Measurements from ENCODE around the gene PIWIL1.
A peak's percentile ranks its signal among the peaks of the same experiment; 100 is the strongest.

Gene PIWIL1

GRCh38 chr12:130338794-130339601 lies 1.3 kb downstream of the PIWIL1 start:
- no peak for DNase-seq

- DNase-seq: no peak
Measured at GRCh38 chr12:130339951-130340350, 2.3 kb downstream of the PIWIL1 start.

DNA sequence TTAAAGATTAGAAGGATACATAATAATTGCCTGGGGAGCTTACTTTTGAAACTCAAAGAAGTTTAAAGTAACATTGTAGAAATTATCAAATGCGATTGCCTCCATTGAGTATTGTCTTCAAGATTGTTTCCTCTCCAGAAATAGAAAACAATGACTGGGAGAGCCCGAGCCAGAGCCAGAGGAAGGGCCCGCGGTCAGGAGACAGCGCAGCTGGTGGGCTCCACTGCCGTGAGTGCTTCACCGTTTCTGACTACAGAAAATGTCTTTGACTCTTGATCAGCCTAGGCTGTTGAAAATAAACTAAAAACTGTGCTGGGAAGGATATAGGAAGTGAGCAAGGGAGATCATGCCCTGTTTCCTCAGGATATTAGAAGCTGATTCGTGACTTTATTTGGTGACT lies 4.8 kb downstream of the PIWIL1 start:
- no peak for DNase-seq

- DNase-seq: no peak
Measured at GRCh38 chr12:130342842-130343241, 5.2 kb downstream of the PIWIL1 start.

DNA sequence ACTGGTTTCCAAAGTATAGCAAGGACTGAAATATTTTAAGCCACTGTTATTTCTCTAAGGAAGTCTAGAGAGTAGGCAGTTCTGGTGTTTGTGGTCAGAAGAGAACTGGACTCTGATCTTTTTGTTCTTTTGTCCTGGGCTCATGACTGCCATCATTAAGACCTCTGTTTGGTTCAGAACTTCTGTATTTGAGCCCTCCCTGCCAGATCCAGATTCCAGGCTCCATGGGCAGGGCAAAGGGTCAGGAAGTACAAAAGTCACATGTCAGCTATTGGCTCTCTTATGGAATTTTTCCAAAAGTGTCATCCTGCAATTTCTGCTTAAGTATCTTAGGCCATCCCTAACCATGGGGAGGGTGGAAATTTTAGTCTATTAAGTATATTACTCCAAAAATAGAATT lies 6.8 kb downstream of the PIWIL1 start:
- DNase-seq: no peak

DNA sequence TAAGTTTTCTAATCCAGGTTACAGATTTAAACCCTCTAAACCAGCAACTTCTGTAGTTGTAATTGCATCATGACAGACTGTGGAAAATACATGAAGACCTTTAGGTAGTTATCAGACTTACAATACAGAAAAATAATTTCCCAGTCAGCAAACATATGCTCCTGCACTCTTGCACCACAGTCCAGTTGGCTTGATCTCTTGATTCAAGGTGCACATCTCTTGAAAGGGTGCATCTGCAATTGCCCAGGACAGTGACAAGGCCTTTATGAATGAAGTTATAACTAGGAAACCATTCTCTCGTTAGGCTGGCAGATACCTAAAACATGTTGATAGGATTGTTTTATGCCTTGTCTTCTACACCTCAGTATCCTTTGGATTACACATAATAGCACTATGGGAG lies 7.6 kb downstream of the PIWIL1 start:
- DNase-seq: no peak

- no peak for DNase-seq
Measured at GRCh38 chr12:130347588-130347987, 9.9 kb downstream of the PIWIL1 start.

DNA sequence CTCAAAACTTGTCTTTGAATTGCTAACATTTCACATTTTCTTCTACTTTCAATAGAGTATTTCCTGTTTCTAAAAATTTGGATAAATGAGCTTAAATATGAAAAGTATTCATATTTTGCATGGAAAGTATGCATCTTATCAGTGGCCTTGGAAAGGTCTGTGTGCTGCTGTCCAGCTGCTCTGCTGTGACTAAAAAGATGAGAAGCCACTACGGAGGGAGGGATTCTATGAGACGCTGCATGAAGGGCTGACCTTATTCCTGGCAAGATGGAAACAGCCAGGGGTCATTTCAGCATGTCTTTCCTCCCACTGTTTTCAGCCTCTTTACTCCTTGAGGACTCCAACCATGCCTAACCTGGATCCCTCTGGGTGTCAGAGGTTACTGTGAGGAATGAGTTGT lies 13.0 kb downstream of the PIWIL1 start:
- no peak for DNase-seq

DNA sequence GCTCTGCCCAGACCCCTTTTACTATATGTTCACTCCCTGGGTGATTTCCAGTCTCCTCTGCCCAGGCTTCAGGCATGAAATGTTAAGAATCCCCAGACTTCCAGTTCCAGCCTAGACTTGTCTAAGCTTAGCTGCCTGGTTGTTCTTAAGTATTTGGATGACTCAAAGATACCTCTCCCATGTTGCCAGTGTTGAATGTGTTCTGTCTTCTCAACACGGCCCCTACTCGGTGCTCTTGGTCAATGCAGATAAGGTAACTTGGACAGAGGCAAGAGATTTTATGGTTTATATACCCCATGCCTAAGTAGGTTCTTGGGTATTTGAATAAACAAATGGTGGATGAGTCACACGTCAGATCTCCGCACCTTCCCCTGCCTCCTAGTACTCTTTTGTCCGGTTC lies 13.6 kb downstream of the PIWIL1 start:
- DNase-seq: no peak

DNA sequence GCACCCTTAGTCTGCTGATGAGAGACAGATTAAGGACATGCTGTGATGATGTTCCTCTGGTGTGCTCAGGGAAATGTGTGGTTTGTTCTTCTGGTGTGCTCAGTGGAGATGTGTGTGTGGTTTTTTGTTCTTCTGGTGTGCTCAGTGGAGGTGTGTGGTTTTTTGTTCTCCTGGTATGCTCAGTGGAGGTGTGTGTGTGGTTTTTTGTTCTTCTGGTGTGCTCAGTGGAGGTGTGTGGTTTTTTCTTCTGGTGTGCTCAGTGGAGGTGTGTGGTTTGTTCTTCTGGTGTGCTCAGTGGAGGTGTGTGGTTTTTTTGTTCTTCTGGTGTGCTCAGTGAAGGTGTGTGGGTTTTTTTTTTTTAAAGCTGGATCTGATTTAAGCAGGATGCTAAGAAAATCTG lies 15.4 kb downstream of the PIWIL1 start:
- DNase-seq: no peak

DNA sequence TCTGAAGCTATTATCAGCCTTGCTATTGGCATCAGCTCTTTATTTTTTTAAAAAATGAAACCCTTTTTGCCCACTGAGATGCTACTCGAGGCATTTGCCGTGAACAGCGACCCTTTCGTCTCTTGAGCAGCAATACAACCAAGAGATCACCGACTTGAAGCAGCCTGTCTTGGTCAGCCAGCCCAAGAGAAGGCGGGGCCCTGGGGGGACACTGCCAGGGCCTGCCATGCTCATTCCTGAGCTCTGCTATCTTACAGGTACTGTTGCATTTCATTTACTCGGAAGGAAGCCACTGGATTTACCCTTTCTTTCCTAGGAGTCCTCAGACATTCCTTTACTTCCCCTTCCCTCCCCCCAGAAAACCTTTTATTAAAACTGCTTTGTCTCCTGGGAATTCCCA lies 16.7 kb downstream of the PIWIL1 start:
- DNase-seq: no peak

DNA sequence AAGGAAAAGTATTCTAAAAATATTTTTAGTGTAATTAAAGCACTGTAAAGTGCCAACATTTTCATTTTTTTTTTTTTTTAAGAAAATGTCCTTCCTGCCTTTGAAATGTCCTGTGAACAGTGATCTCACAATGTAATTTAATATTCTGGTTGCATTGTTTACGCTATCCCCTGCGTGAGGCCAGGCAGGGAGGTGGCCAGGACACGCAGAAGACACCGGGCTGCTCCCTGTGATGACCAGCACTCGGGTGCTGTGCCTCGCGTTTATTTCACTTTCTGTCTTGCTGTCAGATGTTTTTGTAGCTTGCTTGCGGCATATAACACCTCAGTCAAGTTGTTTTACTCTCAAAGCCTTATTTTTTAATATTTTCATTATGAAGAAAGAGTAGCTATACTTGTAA lies 18.5 kb downstream of the PIWIL1 start:
- no peak for DNase-seq

DNA sequence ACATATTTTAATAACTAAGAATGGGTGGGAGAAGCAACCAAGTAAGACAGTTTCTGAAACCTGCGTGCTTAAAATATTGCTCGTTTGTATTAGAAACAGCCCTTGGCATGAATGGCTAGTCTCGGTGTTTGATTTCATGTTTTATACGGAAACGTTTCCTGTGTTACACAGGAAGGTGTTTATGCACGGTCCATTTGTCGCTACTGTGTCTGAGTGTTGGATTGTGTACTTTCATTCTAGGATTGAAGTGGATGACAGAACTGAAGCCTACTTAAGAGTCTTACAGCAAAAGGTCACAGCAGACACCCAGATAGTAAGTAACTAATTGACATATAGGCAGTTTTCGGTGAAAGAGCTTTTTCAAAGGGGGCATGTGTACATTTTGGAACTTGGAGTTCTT lies 19.6 kb downstream of the PIWIL1 start:
- peak; percentile 19 for DNase-seq

DNA sequence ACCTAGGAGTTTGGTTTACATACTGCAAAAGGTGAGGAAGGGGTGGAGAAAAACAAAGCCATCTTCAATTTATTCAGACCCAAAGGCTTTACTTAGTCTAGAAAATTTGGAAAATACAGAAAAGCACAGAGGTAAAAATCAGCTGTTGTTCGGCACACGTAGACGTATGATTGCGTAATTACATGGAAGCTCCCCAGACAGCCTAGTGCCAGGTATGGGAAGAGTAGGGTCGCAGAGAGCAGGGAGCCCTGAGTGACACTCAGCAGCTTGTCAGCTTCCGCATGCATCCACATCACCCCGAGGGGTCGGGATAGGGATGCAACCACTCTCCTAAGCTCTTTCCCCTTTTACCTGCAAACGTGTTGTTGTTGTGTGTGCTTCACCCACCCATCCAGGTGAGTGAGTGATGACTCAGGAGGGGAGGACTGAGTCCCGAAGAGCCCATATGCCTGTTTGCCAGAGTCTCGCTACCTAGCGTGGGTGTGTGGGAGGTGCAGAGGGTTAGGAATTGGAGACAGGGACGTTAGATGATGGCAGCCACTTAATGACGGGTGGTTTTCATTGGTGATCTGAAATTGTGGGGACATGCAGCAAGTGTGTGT lies 20.1 kb downstream of the PIWIL1 start:
- DNase-seq: no peak

- no peak for DNase-seq
Measured at GRCh38 chr12:130362060-130362459, 24.4 kb downstream of the PIWIL1 start.

- no peak for DNase-seq
Measured at GRCh38 chr12:130364578-130364977, 26.9 kb downstream of the PIWIL1 start.

- DNase-seq: no peak
Measured at GRCh38 chr12:130366159-130366558, 28.5 kb downstream of the PIWIL1 start.

DNA sequence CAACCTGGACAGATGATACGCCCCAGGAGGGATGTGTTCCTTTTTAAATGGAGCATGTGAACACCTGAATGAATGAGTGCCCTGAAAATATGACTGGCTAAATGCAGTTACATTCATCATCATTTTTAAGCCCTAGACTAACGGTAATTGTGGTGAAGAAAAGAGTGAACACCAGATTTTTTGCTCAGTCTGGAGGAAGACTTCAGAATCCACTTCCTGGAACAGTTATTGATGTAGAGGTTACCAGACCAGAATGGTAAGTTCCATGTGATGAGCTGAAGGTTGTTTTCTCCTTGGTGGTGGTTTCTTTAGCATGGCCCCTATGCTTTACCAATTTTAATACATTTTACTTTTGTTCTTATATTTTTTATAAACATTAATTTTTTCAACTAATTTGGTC lies 29.3 kb downstream of the PIWIL1 start:
- no peak for DNase-seq

DNA sequence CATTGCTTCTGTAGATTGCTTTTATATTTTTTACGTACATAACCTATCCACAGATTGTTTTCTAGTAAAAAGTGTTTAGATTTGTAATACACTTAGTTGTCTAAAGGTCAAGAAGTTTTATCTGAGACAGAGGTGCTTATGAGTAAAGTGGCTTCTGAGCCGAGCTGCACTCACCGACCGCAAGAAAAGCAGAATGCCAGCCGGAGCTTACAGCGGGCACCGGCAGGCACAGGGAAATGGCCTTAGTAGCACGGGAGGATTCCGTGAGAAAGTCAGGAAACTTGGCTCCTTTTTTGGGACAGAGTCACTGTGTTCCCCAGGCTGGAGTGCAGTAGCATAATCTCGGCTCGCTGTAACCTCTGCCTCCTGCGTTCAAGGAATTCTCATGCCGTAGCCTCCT lies 29.8 kb downstream of the PIWIL1 start:
- DNase-seq: no peak

- DNase-seq: no peak
Measured at GRCh38 chr12:130369816-130370215, 32.1 kb downstream of the PIWIL1 start.

DNA sequence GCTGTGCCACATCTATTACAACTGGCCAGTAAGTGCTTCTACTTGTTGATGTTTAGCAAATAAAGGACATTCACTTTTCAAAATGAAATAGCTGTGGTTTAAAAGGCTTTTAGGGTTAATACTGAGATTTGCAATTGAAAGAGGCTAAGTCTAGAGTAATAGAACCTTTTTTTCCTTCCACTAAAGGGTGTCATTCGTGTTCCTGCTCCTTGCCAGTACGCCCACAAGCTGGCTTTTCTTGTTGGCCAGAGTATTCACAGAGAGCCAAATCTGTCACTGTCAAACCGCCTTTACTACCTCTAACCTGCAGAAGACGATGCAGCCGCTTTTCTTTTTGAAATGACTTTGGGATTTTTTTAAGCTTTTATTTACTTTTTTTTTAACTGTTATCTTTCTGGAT lies 33.6 kb downstream of the PIWIL1 start:
- DNase-seq: no peak

GRCh38 chr12:130372936-130373335 lies 35.2 kb downstream of the PIWIL1 start:
- no peak for DNase-seq

DNA sequence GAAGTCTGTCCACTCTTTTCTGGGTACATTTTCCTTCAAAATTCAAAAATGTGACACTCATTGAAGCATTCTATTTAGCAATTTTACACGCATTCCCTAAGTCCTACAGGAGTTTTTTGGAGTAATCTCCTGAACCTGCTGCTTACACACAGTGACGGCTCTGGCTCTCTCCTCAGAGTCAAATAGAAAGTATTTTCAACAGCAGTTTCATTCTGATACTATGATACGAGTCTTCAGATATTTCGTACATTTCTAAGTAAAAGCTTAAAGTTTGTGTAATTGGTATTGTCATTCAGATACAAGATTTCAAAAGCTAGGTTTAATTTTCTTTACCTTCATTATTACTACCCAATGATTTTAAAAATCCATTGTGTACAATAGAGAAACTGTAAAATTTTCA lies 36.4 kb downstream of the PIWIL1 start:
- no peak for DNase-seq

DNA sequence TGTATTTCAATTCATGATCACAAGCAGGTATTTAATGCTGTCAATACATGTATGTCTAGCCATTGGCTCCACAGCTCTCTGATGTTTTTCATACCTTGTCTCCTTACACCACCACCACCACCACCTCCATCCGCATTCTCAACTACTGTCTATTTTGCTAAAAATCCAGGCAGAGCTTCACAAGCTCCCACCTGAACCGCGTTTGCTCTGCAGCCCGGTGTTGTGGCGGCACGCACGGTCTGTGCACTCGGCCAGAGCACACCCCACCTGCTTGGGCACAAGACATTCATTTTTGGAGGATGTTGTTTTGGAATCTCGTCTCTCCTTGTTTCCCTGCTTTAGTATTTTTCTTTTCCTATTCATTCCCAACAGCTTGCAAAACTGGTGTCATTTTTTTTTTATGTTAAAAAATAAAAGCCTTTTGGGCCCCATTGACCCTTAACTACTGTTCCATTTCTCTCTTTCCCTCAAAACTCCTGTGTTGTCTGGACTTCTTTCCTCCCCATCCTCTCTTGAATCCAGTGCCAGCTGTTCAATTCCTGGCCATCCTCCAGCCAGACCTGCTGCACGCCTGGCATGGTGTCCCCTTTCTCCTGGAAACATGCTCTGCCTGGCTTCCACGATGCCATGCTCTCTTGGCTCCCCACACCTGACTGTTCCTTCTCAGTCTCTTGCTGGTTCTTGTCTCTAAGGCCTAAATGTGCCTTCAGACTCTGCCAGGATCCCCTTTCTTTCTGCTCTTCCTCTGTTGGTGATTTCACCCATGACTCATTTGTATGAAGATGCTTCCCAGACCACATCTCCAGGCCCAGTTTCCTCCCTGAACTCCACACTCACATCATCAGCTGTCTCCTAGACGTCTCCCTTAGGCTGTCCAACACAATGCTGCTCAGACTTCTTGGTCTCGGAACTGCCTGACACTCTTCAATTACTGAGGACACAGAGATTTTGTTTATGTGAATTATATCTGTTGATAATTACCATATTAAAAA lies 37.9 kb downstream of the PIWIL1 start:
- no peak for DNase-seq
